Thyroid gland (tissue), 4 donors: ENCODE results near the gene SLC5A6.

Experiments
- CTCF ChIP-seq, 6 experiments: fragments of 200-600 bp in 3 of 6; fragments of 450-650 bp in 3 of 6; sonication (generic) in 3 of 6; IDR thresholded peaks; one replicate each; pipeline ENCODE4 v1.5.1; 2016 to 2019; ENCODE audit warnings: antibody characterized with exemption in 6 of 6, mild to moderate bottlenecking in 2 of 6, inconsistent platforms in 1 of 6, moderate library complexity in 1 of 6
- POLR2A ChIP-seq, 2 donors: fragments of 450-650 bp; IDR thresholded peaks; one replicate each; pipeline ENCODE4 v1.6.1; 2017; ENCODE audit warnings: antibody characterized with exemption in 2 of 2, mild to moderate bottlenecking in 2 of 2, moderate library complexity in 1 of 2

GRCh38 chr2:27203741-27204140, 8.3 kb downstream of the SLC5A6 start:
- TF ChIP-seq CTCF (IDR thresholded peaks at IDR 0.05) (no peak), POLR2A (IDR thresholded peaks at IDR 0.05) (no peak)
